GM12874 (cell line): ENCODE measurements around the gene RHBDF2.

Experiments used
- TF ChIP-seq, protein P1 (sequence below): IDR thresholded peaks from 2 replicates; pipeline ENCODE4 v1.5.1; 2011; ENCODE audit warnings: low read depth, mild to moderate bottlenecking, control low read depth, low read length, moderate library complexity; ENCODE audit not compliant: insufficient read depth

The RHBDF2 gene

DNA sequence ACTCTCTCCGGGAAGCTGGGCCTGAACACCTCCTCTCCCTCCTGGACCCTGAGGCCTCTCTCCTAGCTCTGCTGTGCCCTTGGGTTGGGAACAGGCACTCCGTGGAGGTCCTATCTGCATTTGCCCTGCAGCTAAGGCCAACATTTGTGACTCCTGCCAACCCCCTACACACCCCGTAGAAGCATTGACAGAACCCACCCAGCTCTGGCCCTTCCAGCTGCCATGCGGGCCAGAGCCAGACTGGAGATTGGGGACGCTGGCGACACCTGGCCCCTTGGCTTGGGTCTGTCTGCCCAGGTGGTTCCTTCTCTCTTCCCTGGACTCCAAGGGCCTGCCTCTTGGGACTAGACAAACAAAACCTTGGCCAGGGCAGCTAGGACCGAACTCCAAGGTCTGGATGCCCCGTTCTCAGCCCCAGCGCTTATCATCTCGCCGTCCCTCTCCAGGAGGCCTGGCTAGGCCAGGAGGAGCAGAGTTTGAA lies 644 bp upstream of the RHBDF2 start:
- TF ChIP-seq, protein P1, sequence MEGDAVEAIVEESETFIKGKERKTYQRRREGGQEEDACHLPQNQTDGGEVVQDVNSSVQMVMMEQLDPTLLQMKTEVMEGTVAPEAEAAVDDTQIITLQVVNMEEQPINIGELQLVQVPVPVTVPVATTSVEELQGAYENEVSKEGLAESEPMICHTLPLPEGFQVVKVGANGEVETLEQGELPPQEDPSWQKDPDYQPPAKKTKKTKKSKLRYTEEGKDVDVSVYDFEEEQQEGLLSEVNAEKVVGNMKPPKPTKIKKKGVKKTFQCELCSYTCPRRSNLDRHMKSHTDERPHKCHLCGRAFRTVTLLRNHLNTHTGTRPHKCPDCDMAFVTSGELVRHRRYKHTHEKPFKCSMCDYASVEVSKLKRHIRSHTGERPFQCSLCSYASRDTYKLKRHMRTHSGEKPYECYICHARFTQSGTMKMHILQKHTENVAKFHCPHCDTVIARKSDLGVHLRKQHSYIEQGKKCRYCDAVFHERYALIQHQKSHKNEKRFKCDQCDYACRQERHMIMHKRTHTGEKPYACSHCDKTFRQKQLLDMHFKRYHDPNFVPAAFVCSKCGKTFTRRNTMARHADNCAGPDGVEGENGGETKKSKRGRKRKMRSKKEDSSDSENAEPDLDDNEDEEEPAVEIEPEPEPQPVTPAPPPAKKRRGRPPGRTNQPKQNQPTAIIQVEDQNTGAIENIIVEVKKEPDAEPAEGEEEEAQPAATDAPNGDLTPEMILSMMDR = no peak

DNA sequence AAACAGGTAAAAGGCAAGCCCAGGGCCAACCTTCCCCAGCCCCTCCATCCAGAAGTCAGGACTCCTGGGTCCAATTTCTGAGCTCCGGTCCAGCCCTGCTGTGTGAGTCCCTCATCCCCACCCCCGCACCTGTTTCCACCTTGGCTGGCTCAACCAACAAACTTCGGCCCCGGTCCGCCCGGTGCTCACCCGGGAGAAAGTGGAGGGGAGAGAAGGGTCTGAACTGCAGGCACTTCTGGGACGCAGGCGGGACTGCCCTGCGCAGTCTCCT lies 541 bp downstream of the RHBDF2 start:
- TF ChIP-seq, protein P1 = no peak

DNA sequence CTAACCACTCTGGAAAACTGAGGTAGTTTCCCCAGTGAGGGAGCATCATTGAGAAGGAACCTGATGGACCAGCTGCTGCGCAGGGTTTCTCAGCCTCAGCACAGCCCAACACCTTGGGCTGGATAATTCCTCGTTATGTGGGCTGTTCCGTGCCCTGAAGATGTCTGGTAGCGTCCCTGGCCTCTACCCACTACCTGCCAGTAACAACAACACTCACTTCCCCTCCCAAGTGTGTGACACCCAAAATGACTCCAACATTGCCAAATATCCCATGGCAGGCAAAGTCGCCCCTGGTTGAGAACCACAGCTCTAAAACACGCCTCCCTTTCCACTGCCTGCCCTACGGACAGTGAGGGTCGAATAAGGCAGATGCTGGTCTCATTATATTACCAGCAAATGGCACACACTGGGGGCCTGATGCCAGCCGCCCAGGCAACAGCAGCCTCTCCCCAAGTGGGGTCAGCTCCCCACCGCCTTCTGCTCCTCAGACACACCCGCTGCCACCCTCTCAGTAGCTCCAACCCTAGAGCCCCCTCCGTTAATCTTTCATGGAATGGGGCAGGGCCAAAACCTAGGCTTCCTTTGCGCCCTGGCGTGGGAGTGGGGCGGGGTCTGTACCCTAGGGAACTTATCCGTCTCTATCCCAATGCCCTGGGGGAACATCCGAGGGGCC lies 1.0 kb downstream of the RHBDF2 start:
- TF ChIP-seq, protein P1 = no peak

DNA sequence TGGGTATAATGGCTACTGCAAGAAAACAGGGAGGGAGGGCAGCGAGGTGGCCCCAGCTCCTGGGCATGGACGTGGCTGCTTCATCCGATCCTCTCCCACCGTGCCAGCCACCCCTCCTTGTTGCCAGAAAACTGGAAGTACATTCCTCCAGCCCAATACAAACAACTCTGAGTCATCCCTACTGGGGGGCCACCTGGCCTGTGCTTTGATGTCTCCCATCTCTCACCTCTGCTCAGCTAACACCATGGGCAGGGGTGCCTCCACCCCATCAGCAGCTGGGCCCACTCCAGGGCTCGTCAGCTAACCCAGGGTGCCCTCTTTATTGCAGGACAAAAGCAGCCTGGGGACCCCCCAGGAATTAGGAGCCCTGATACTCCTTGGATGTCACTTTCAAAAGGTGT lies 2.0 kb downstream of the RHBDF2 start:
- TF ChIP-seq, protein P1 = no peak

DNA sequence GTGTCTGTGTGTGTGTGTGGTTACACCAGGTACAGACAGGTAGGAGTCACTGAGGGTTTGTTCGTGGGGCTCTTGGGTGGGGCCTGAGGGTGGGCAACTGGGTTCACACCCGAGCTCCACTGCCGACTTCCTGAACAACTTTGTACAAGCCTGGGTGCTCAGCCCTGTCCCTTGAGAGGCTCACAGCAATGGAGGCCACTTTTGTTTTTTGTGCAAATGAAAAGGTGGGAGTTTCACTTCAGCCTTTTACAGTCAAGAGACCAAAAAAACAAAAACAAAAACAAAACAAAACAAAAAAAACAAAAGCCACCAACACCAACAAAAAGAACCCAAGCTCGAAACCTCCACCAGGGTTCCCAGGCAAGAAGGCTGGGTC lies 2.4 kb downstream of the RHBDF2 start:
- TF ChIP-seq, protein P1 = no peak

DNA sequence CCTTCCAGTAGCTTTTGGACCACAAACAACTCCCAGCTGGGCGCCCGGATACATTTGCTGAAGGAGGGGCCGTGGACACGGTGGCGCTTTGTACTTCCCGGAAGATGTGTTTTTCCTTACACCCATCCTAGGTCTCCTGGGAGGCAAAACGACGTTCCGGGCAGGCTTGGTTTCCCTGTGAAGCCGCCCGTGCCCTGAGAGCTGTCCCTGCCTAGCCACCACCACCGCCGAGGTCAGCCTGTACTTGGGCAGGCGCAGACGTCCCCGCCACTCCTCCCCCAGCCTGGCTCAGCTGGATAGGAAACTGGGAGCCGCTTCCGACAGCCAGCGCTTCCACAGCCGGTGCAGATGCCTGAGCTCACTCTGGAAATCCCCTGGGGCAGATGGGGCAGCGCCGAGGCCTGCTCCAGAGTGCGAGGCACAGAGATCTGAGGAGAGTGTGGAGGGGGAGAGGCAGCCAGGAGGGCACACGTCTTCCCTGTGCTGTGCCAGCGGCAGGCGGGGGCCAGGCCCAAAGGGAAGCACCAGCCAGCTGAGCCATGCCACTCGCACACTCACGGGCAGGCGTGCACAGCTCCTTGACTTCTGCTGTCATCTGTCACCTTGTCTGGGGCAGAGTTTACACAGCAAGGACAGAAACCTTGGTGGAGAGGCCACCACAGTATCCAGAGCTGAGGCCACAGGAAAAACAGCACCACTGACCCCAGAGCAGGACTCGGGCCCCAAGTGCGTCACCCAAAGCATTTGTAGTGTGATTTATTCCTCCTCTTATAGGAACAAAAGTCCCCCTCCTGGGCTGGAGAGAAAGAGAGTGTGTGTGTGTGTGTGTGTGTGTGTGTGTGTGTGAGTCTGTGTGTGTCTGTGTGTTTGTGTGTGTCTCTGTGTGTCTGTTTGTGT lies 3.0 kb downstream of the RHBDF2 start:
- TF ChIP-seq, protein P1 = no peak

DNA sequence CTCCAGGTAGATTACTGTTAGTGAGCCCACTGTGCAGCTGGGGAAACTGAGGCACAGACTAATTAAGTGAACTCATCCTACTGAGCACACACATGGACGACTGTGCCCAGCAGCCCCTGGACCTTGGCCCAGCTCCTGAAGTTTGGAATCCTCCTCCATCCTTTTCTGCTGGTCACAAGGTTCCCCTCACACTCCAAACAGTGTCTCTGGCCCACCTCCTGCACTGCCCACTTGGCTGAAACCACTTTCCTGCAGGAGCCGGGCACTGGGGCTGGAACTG lies 3.6 kb downstream of the RHBDF2 start:
- TF ChIP-seq, protein P1 = no peak
